IPS DF 4.7 (cell line): Measurements from ENCODE around the gene FAM114A1.
"Not testable (repeated sequence)": the region's sequence is repeated elsewhere in the genome, so short reads cannot be mapped to it uniquely, and the experiment has no call there.

Experiments used
- DNase-seq: peaks from one replicate; pipeline ENCODE4 v3.0.0-alpha.2; 2013; ENCODE audit warnings: low spot score; ENCODE audit errors: extremely low read depth

The FAM114A1 gene

DNA sequence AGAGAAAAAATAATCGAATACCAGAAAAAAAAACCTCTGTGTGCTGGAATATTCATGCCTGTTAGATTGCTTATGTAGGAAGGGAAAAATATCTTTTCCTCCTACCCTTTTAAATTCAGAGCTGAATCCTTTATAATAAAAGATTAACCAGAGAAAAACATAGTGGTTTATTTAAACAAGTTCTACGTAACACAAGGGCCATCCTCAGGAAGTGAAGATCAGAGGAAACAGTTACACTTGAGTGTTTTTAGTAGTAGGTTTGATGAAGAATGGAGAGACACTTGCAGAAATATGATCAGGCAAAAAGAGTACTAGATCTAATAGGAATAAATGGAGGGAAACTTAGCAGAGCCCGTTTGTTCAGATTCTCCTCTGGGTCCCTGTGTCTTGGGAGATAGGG is 98.3 kb downstream of the FAM114A1 start:
- DNase-seq, result no peak

DNA sequence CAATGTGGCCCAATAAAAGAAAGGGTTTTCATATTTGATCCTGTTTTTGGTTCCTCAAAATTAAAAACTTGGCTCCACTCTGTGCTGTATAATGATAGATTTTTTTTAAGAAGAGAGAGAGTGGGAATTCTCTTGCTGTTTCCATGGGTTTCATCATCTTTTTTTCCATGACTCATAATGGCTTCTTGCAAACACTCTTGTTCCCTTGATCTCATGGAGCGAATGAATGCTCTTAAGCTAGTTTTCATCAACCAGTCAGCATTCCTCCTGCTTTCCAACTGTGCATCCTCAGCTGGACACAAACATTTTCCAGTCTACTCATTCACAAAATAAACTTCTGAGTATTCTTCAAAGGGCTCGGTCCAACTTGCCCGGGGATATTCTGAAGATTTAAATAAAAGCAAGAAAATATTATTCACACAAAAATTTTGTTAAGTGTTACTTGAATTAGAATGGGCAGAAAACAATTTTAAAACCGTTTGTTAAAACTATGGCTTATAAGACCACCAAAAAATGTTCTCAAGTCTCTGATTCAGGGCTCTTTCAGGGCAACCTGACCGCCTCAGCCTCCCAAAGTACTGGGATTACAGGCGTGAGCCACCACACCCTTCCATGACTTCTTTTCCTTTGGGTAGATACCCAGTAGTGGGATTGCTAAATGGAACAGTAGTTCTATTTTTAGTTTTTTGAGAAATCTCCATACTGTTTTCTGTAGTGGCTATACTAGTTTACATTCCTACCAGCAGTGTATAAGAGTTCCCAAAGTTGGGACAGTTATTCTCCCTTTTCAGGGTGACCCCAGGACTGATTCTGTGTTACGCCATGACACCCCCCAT is 99.9 kb downstream of the FAM114A1 start:
- no peak for DNase-seq

DNA sequence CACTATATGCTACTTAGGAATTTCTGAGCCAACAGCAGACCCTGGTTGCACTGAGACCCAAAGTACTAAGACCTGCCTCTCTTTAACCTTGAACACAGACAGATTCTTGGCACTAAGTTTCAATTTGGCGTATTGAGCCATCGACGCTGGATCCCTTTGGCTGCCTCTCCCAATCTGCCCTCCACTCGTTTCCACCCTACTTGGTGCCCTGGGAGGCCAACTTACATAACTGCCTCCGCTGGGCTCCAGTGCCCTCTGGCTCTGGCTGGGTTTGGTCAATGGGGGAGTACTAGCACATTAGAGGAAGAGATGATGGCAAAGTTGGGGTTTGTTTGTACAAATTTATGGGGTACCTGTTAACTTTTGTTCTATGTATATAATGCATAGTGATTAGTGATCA is 101.1 kb downstream of the FAM114A1 start:
- no peak for DNase-seq

DNA sequence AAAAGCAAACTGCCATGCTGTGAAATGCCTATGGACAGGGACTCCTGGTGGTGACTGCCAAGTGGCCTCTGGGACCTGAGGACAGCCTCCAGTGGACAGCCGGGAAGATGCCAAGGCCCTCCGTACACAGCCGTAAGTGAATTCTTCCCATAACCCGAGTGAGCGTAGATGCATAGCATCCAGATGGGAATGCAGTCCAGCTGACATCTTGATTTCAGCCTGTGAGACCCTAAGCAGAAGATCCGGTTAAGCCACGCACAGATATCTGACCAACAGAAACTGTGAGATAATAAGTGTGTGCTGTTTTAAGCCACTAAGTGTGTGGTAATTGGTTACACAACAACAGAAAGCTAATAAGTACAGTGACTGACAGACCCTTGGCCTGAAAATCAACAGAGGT is 108.7 kb downstream of the FAM114A1 start:
- DNase-seq, result no peak

DNA sequence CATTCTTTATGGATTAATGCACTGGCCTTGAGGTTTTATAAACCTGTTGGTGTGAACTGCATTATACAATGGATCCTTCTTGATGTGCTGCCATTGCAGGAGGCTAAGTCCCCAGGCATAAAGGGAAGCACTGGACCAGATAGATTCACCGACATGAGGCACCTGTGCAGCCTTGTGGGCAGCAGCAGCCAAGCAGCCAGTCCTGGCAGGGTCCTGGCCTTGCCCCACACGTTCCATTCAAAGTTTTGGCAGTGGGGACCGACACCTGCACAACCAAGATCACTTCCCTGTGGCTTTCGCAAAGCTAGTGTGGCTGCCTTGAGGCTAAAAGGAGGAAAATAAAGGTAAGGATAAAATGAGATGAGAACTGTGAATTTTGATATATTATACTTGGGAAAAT is 111.5 kb downstream of the FAM114A1 start:
- DNase-seq, result no peak

DNA sequence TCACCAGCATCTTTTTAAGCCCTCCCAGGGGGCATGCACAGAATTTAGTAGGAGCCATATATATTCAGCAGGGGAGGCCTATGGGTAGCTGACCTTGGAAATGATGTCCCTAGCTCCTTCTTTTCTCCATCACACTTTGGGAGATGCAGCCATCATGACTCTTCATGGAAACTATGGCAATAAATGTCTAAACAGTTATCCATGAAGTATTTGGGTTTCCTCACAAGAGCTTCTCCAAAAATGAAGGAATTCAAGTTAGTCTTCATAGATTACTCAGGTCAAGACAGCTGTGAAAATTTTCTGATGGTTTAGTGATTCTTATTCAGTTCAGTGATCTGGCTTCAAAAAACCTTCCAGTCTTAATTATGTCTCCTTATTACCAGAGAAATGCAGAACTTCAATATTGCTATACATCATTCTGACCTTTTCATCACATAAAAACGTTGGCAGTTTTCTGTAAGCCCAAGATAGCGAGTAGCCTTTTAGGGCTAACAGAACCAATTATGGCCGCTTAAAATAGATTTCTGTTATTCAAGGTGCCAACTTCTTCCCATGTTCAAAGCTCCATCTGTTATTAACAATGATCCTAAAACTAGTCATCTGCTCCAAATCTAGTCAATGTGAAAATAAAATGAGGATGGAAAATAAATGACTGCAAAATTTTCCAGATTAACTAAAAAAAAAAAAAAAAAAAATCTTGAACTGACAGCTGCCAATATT is 112.1 kb downstream of the FAM114A1 start:
- no peak for DNase-seq

DNA sequence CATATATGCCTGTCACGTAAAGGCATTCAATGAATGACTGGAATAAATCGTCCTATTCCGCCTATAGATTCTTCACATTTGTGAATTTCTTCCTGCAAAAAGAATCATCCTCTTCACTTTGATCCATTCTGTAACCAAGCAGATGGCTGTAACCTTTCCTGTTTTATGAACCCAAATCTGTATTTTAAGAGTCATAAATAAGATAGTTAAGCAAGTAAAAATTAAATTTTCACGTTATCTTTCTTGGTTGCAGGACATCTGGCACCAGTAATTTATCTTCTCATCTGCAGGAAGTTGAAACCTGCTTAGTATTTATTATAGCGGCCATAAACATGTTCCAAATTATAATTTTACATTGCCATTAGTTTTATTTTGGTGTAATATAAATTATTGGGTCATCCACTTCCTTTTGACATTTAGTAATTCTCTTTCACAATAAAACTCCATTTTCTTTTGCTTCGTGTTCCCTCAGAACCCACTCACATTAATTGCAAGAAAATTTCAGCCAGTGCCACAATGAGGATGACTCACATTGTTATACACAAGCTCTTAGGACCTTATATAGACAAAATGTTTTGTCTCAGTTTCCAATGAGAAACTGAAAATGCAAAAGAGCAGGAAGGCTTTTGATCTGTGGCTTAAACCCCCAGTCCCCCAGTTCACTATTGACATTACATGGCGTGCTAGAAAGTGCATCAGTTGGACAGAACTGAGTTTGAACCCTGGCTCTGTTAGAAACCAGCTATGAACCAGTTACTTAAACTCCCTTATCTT is 113.5 kb downstream of the FAM114A1 start:
- no peak for DNase-seq

DNA sequence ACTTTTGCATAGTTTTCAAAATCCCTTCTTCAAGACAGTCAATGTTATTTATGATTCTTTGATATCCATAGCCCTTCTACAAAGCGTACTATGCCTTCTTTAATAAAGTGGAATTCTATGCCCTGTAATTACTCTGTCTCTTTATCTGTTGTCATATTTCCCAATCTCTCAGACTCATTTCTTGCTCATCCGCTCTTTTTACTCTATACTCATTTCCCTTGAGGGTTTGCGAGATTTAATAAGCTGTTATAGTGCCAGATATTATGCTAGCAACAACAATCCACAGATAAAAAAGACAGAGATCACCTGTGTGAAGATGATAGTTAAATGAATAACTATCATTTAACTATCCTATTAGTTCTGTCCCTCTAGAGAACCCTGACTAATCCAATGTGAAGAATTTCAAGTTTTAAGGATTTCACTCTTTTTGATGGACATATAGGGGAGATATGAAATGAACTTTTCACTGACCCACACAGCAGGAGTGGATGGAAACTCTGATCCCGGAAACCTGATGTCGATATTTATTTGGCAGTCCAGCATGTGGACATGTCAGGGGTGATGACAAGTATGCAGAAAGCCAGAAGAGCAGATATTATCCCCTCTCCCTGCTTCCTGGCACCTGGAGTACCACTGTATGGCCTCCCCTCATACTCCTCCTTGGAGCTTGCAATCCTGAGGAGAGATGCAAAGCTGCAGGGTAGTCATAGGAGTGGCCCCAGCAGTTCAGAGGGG is 114.9 kb downstream of the FAM114A1 start:
- DNase-seq, result no peak

DNA sequence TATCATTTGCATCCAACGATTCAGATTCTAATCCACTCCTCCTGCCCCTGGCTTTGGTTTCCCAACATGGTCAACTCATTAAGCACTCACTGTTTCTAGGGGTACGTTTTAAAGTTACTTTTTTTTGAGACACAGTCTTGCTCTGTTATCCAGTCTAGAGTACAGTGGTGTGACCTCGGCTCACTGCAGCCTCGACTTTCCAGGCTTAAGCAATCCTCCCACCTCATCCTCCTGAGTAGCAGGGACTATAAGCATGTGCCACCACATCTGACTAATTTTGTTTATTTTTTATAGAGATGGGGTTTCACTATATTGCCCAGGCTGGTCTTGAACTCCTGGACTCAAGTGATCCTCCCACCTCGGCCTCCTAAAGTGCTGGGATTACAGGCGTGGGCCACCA is 115.7 kb downstream of the FAM114A1 start:
- DNase-seq, result no peak

DNA sequence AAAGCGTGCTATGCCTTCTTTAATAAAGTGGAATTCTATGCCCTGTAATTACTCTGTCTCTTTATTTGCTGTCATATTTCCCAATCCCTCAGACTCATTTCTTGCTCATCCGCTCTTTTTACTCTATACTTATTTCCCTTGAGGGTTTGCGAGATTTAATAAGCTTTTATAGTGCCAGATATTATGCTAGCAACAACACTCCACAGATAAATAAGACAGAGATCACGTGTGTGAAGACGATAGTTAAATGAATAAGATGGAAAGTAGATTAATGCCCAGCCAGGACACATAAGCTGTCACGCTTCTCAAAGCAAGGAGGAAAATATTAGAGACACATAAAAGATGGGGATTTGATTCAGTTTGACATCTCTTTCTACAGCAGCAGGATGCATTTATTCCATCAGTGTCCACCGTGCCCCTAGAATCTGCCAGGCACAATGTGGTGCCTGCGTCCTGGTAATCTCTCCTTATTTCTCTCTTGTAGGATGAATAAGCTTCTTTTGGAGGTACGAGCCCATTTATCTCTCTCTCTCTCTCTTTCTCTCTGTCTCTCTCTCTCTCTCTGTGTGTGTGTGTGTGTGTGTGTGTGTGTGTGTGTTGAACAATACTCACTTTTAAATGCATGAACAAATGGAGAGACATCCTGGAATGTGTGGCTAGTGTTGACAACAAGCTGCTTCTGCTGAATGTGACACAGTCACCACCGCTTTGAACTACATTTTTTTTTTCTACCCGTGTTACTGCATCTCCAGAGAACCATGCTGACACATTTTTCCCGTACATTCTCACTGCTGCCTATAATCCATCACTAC is 116.4 kb downstream of the FAM114A1 start:
- no peak for DNase-seq

DNA sequence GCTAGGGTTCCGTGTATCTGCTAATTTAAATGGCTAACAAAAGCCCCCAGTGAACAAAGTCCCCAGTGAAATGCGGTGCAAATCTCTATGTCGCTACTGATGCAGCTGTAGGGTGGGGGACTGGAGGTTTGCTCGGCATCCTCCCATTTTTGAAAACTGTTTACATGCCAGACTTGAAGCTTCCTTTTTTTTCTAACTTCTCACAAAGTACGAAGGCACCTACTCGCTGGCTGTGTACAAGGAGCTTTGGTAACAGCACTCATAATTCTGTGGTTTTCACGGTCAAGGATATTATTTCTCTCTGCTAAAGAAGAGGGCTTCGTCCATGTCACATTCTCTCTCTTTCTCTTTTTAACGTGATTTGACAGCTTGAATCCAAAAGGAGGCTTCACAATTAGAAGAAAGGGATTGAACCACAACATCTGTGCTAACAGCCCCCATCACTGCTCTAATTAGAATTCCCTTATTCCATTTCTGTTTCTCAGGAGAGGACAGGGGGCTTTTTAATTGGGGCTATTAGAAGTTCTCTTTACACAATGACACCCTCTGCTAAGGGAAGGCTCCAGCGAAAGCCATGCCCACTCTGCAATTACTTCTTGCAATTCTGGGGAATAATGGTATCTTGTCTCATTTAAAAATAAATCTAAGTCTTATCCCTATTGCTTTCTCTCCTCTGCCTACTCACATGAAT is 117.9 kb downstream of the FAM114A1 start:
- no peak for DNase-seq

DNA sequence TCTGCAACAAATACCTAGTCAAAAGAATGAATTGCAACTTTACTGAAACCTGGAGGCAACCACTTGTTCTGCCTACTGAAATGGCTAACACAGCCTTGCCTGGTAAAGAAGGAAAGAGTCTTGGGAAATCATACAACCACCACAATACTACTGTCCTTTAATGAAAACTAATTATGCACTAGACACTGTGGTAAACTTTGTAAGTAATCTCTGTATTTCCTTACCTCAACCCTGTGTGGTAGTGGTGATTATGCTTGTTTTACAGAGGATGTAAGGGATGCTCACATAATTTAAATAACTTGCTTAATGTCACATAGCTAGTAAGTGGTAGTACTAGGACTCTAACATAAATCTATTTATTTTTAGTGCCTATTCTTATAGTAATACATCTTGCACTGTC is 119.9 kb downstream of the FAM114A1 start:
- DNase-seq, result no peak

DNA sequence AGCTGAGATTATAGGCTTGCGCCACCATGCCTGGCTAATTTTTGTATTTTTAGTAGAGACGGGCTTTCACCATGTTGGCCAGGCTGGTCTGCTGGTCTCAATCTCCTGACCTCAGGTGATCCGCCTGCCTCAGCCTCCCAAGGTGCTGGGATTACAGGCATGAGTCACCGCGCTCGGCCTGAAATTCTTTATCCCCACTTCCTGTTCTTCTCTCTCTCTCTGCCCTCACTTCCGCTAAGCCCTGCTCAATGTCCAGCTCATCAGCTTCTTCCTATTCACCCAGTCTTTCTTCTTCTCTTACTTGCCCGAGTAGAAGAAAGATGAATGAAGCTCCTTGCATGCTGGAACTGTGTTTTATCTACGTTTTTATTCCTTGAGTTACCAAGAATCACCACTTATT is 120.7 kb downstream of the FAM114A1 start:
- DNase-seq, result not testable (repeated sequence)

DNA sequence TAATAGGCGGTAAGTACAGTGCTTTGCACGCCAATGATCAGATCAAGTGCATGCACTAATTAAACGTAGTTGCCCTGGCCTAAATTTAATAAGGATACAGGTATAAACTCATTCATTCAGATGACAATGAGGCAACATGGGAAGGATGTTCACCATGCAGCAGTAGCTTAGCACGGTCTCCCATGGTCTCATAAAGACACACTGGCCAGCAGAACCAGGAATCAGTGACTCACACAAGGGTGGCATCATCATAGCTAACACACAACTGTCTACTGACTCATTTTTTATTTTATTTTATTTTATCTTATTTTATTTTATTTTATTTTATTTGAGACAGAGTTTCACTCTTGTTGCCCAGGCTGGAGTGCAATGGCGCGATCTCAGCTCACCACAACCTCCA is 121.9 kb downstream of the FAM114A1 start:
- no peak for DNase-seq

DNA sequence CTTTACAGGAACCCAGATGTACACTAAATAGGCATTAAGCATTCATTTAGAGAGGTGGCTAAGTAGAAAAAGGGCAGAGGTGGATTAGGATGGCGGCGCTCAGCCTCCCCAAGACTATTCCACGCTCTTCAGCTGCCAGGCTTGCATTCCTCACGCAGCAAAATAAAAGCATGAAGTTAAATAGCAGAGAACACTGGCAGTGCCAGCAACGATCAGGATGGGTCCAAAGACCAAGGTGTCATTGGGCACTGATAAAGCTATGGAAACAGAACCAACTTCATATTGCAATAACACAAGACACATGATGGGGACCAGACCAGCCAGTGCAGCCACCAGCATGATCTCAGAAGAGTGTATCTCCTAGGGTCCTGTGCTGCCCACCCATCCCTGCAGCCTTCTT is 122.6 kb downstream of the FAM114A1 start:
- DNase-seq, result no peak

DNA sequence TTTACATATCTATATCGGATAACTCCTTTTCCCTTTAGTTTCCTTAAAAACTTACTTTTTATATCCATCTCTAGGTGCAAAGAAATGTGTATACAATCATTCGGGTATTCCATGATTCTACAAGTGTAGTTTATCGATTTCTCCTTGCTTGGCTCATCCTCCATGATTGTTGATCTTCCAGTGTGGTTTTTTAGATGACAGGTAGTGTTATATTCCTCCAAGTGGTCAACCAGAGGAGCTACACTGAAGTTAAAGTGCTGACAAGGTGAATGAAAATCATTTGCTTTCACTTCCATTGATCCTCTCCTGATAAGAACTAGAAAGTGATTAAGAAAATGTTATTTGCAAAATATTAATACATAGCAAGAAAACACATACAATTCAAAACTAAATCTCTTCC is 126.1 kb downstream of the FAM114A1 start:
- no peak for DNase-seq

DNA sequence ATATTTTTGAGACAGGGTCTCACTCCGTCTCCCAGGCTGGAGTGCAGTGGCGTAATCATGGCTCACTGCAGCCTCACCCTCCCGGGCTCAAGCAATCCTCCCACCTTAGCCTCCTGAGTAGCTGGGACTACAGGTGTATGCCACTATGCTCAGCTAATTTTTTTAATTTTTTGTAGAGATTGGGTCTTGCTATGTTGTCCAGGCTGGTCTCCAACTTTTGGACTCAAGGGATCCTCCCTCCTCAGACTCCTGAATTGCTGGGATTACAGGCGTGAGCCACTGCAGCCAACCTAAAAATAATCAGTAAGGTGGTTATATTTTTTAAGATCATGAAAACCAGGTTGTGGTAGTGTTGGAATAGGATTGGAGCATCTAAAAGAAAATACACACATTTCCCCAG is 126.5 kb downstream of the FAM114A1 start:
- DNase-seq, result no peak
